Activated CD8-positive, alpha-beta memory T cell treated with anti-CD3 and anti-CD28 coated beads, Interleukin-2, amount 50 U/mL, for 48 hours (primary cell): ENCODE data around the gene TMEM52.

Source experiments
- DNase-seq: peaks from one replicate; pipeline ENCODE4 v3.0.0-alpha.2; 2020

TMEM52 gene

GRCh38 chr1:1914101-1914970 lies 4.7 kb downstream of the TMEM52 start:
- DNase-seq = no peak

- no peak for DNase-seq
Observed at GRCh38 chr1:1911350-1912041, 7.6 kb downstream of the TMEM52 start.

GRCh38 chr1:1910651-1911331 lies 8.3 kb downstream of the TMEM52 start:
- no peak for DNase-seq

- no peak for DNase-seq
Observed at GRCh38 chr1:1910033-1910465, 9.0 kb downstream of the TMEM52 start.

GRCh38 chr1:1908506-1908791 lies 10.6 kb downstream of the TMEM52 start:
- no peak for DNase-seq

DNA sequence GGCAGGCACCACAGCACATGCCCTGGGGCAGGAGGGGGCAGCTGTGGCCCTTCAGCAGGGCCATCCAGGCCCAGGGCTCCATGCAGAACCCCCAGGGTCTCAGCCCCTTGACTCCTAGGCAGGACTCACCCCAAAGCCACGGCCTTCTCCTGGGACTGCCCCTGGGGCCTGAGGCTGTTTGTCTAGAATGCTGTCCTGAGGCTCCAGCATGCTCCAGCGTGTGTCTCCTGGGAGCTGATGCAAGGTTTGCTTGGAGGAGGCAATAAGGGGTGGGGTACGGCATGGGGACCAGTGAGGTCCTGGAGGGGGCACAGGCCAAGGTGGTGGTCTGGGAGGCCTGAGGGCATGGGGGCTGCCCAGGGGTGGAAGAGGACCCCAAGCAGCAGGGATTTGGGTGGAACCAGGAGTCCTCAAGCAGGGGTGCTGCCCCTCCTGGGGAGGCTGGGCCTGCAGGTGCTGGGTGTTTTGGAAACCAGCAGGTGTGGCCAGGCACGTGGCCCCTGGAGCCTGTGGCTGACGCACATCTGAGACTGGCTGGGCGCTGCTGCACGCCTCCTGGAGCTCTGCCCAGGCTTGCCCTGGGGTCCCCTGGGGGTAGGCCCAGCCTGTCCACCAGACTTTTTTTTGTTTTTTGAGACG lies 11.9 kb downstream of the TMEM52 start:
- no peak for DNase-seq

DNA sequence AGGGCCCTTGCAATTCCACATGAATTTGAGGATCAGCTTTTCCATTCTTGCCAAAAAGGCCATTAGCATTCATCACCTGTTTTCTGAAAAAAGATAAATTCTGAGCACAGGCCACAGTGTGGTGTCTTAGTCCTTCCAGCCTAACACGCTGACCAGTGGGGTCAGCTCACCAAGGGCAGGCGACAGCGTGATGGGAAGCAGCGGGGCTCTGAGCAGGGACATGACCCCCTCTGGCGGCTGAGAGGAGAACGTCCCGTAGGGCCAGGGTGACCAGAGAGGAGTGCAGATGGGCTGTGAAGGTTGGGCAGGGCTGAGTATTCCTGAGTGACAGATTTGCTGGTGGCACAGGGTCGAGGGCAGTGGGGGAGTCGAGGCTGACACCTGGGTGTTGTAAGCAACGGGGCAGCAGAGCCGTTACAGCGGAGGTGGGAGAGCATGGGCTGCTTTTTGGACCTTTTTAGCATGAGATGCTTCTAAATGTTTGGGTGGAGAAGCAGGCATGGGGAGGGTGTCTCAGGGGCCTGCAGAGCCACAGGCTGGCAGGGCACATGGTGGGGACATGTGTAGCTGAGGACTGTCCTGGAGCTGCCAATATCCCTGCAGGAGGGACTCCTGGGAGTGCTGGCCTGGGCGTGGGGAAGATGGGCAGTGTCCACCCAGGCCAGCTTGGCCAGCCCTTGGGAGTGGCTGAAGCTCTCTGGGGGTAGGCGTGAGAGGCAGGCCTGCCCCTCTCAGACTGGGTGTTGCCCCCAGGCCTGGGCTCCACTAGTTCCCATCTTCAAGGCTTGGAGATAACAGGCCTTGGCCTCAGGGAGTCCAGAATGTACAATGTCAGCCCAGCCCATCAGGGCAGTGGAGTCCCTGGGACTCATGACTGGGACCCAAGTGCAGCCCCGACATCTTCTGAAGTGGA lies 12.6 kb downstream of the TMEM52 start:
- DNase-seq = peak; percentile 85

DNA sequence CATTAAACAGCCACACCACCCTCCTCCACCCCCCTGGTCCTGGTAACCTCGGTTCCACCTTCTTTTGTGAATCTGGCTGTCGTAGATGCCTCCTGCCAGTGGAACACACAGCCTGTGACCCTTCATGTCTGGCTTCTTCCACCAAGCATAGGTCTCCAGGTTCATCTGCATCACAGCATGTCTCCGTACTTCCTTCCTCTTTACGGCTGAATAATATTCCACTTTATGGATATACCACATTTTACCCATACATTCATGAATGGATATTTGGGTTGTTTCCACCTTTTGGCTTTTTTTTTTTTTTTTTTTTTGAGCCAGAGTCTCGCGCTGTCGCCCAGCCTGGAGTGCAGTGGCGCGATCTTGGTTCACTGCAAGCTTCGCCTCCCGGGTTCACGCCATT lies 15.9 kb downstream of the TMEM52 start:
- DNase-seq = no peak

DNA sequence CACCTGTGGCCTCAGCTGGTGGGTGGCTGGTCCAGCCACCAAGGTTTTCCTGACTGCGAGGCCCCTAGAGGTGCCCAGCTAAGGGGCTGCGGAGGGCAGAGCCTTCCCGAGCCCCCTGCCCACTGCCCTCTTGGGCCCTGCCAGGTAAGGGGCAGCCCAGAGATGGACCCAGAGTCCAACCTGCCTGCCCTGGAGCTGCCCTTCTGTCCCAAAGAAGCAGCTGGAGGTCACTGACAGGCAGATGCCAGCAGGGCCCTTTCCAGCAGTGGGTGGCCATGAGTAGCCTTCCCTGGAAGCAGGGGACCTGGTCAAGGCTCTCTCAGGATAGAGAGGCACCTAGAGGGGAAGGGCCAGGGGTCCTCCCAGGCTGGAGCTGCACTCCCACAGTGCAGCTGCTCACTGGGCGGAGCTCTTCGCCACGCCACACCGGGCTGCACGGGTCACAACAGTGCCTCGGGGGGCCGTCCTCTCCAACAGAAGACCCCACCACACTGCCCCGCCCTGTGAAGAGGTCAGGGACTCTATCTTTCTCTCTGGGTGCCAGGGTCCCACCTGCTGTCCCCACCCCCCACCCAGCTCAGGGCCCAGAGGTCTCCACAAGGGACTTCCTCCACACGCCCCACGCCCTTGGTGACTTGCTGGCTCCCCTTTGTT lies 17.3 kb downstream of the TMEM52 start:
- no peak for DNase-seq

- DNase-seq = no peak
Observed at GRCh38 chr1:1900883-1901640, 18.0 kb downstream of the TMEM52 start.

- DNase-seq = no peak
Observed at GRCh38 chr1:1899967-1900327, 19.1 kb downstream of the TMEM52 start.

GRCh38 chr1:1899266-1899966 lies 19.7 kb downstream of the TMEM52 start:
- peak; percentile 56 for DNase-seq

- DNase-seq = no peak
Observed at GRCh38 chr1:1898246-1898933, 20.7 kb downstream of the TMEM52 start.

DNA sequence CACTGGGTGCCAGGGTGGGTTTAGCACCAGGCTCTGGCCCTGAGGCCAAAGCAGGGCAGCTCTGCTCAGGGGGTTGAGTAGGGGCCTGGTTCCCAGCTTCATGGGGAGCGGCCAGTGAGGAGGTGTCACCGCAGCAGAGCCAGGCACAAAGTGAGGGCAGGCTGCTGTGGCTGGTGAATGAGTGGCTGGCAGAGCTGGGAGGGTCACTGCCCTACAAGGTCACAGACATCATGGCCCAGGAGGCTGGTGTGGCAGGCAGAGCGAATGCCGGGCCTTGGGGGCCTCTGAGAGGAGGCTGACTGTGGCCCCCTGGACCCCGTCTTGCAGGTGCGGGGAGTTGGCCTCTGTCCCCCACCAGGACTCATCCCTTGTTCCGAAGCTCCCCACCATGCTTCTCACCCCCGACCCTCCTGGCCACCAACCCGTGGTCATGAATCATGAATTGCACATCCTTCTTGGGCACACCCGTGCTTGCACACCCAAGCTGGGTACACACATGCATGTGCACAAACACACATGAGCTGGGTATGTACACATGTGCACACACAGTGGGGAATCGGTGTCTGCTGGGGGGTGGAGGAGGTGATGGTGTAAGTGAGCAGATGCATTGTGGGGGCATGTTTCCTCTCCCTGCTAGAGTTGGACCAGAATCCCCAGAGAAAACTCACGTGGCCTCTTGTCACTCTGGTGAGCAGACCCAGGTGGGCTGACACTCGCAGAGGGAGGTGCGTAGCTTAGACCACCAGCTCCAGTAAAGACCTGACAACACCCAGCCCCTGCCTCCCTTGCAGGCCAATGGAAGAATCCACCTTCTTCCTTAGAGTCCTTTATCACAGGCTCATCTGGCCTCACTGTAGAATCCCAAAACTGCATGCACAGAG lies 23.4 kb downstream of the TMEM52 start:
- DNase-seq = no peak

DNA sequence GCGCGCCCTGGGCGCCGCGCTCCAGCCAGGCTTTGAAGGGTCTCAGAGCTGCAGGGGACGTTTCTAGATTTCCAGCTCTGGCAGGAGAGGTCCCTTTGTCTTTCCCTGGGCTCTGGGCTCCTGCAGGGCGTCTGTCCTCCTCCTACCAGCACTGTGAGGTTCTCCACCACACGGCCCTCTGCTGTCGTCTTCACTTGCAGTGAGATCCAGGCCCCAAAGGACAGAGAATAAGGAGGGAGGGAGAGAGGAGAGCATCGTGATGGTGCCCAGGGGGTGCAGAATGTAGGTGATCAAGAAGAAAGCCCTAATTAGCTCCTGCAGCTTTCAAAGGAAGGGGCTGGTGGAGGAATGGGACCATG lies 24.0 kb downstream of the TMEM52 start:
- DNase-seq = no peak

DNA sequence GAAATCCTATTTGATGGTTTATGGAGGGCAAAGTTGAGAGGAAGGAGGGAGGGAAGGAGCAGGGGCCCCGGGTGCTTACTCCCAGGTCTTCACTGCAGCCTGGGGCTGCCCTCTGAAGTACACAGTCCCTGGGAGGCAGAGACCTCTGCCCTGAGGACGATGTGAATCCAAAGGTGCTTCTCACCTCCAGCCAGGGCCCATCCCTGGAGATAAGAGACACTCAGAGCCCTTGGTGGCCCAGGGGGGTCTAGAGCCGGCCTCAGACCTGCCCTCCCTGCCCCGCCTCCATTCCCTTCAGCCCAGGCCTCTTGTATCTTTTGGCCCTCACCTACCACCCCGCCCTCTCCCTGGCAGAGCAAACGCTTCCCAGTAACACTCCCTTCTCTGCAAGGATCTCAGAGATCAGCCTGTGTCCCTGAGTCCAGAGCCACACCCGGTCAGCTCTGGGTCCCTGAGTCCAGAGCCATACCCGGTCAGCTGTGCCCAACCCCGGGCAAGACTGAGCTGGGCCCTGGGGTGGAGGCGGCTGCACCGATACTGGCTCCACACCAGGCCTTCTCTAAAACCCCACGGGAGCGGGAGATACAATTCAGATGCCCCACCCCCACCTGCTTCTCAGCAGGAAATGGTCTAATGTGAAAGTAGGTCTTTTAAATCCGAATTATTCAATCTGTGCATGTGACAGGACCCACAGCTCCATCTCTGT lies 24.6 kb downstream of the TMEM52 start:
- no peak for DNase-seq

- no peak for DNase-seq
Observed at GRCh38 chr1:1893997-1894353, 25.1 kb downstream of the TMEM52 start.

DNA sequence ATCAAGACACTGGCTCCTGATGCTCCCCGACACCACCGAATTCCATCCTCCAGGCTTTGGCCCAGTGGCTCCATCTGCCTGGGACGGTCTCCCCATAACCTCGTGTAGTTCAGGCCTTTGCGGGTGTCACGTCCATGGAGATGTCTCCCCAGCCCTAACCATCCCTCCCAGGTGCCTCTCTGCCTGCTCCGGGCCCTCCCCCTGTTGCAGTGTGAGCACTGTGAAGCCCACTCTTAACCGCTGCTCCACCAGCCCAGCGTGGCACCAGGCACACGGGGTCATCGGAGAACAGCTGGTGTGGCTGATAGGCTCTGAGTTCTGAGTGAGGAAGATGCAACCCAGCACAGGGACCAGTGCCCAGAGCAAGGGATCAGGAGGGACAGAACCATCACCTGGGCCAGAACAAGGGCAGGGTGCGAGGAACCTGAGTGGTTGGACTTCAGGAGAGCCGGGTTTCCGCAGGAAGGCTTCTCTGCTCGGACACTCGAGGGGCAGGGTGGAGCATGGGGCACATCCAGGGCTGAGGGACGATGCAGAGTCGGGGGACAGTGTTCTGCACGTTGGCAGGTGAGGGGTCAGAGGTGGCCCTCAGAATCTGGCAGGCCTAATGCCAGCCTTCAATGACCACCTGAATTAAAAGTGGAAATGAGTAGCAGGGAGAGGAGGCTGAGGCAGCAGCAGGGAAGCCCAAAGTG lies 25.6 kb downstream of the TMEM52 start:
- DNase-seq = no peak
